Measurements from ENCODE around the gene TSPAN18. TPM values are rescaled to one million over a fixed set of nuclear protein-coding genes. Genes with fewer than 3 reads are reported as not detected.

Gene TSPAN18
- total RNA-seq, 4 donors from 2014 or later = 27.7 to 70.1 (median 50.2) TPM

GRCh38 chr11:44920451-44920850 lies 193.7 kb downstream of the TSPAN18 start:
- Histone ChIP-seq H3K4me3 (no peak overlapping the region), H3K27ac (replicated peaks in 1 of 4) (no peak overlapping the region), H3K27me3 (no peaks in the 10 kb centered on the region), H3K9me3 (no peaks in the 10 kb centered on the region), H3K36me3 (peaks cover 15 to 72% (median 64%) of the 10 kb centered on the region in 4 donors), H3K4me1 (peaks cover 9 to 18% (median 14%) of the 10 kb centered on the region in 4 donors)
- DNase-seq (ENCODE audit: extremely low spot score) = no peak
- intact Hi-C loops (cut with DNase I) = no loop called here
- 80% methylated on average over 7 of the region's 7 CpGs for WGBS
- no peak for TF ChIP-seq POLR2A (IDR thresholded peaks at IDR 0.05; ENCODE audit: low read depth)
- no peak for TF ChIP-seq EP300 (IDR thresholded peaks at IDR 0.05)
- TF ChIP-seq CTCF (IDR thresholded peaks at IDR 0.05) = no peak

GRCh38 chr11:44923115-44923514 lies 196.4 kb downstream of the TSPAN18 start:
- Histone ChIP-seq H3K36me3 (peaks cover 15 to 72% (median 56%) of the 10 kb centered on the region in 4 donors), H3K27ac (replicated peaks in 1 of 4) (no peak overlapping the region), H3K27me3 (no peaks in the 10 kb centered on the region), H3K4me3 (no peak overlapping the region), H3K9me3 (no peaks in the 10 kb centered on the region), H3K4me1 (peaks cover 8 to 26% (median 19%) of the 10 kb centered on the region in 4 donors)
- DNase-seq (ENCODE audit: extremely low spot score) = no peak
- WGBS = 82% methylated on average over 7 of the region's 7 CpGs
- TF ChIP-seq EP300 (IDR thresholded peaks at IDR 0.05) = no peak
- no peak for TF ChIP-seq POLR2A (IDR thresholded peaks at IDR 0.05; ENCODE audit: low read depth)
- TF ChIP-seq CTCF (IDR thresholded peaks at IDR 0.05) = no peak
- TF ChIP-seq POLR2AphosphoS5 (IDR thresholded peaks at IDR 0.05) = no peak
- intact Hi-C loops (cut with DNase I) = no loop called here

GRCh38 chr11:44923806-44924205 lies 197.0 kb downstream of the TSPAN18 start:
- no peak overlapping the region for H3K4me3 ChIP-seq
- peaks cover 8 to 26% (median 19%) of the 10 kb centered on the region in 4 donors for H3K4me1 ChIP-seq
- WGBS = 77% methylated on average over 3 of the region's 3 CpGs
- no peaks in the 10 kb centered on the region for H3K9me3 ChIP-seq
- no peak overlapping the region for H3K27ac ChIP-seq (replicated peaks in 1 of 4)
- DNase-seq (ENCODE audit: extremely low spot score) = no peak
- peaks cover 15 to 69% (median 56%) of the 10 kb centered on the region in 4 donors for H3K36me3 ChIP-seq
- intact Hi-C loops (cut with DNase I) = no loop called here
- TF ChIP-seq CTCF (IDR thresholded peaks at IDR 0.05) (no peak), POLR2AphosphoS5 (IDR thresholded peaks at IDR 0.05) (no peak), POLR2A (IDR thresholded peaks at IDR 0.05; ENCODE audit: low read depth) (no peak), EP300 (IDR thresholded peaks at IDR 0.05) (no peak)
- H3K27me3 ChIP-seq = no peaks in the 10 kb centered on the region

- no peak overlapping the region for H3K27ac ChIP-seq (replicated peaks in 1 of 4)
- TF ChIP-seq EP300 (IDR thresholded peaks at IDR 0.05) (no peak), CTCF (IDR thresholded peaks at IDR 0.05) (no peak), POLR2AphosphoS5 (IDR thresholded peaks at IDR 0.05) (no peak), POLR2A (IDR thresholded peaks at IDR 0.05; ENCODE audit: low read depth) (no peak)
- H3K4me3 ChIP-seq = no peak overlapping the region
- 70% methylated on average over 7 of the region's 8 CpGs for WGBS
- peaks cover 5 to 63% (median 55%) of the 10 kb centered on the region in 4 donors for H3K36me3 ChIP-seq
- H3K27me3 ChIP-seq = no peaks in the 10 kb centered on the region
- intact Hi-C loops (cut with DNase I) = no loop called here
- peaks cover 8 to 26% (median 19%) of the 10 kb centered on the region in 4 donors for H3K4me1 ChIP-seq
- DNase-seq (ENCODE audit: extremely low spot score) = no peak
- H3K9me3 ChIP-seq = no peaks in the 10 kb centered on the region
Observed at GRCh38 chr11:44926036-44926435, 199.3 kb downstream of the TSPAN18 start.

- Histone ChIP-seq H3K27me3 (no peaks in the 10 kb centered on the region), H3K27ac (replicated peaks in 1 of 4) (no peak overlapping the region), H3K4me1 (peaks cover 8 to 34% (median 19%) of the 10 kb centered on the region in 4 donors), H3K4me3 (no peak overlapping the region), H3K36me3 (peaks cover 5 to 54% (median 48%) of the 10 kb centered on the region in 4 donors), H3K9me3 (no peaks in the 10 kb centered on the region)
- intact Hi-C loops (cut with DNase I) = no loop called here
- WGBS = 68% methylated on average over 3 of the region's 16 CpGs
- TF ChIP-seq CTCF (IDR thresholded peaks at IDR 0.05) = peak; percentile 71 to 93 (median 73)
- TF ChIP-seq EP300 (IDR thresholded peaks at IDR 0.05) = no peak
- no peak for DNase-seq (ENCODE audit: extremely low spot score)
Observed at GRCh38 chr11:44927174-44927661, 200.5 kb downstream of the TSPAN18 start.
